Smooth muscle cell (in vitro differentiated cells): ENCODE results near the gene SH2D6. TPM values are rescaled to one million over a fixed set of nuclear protein-coding genes. Genes with fewer than 3 reads are reported as not detected.

Experiments
- DNase-seq: peaks from one replicate; lab custom pipeline; 2025; ENCODE audit not compliant: unreplicated experiment; lab: John Stamatoyannopoulos, UW
- H2AFZ ChIP-seq: fragments of 200-600 bp; sonication (generic); 2 replicates; pipeline ENCODE4 v1.6.0; 2016; ENCODE audit warnings: antibody characterized with exemption, low read depth, mild to moderate bottlenecking
- H3F3A ChIP-seq: fragments of 200-600 bp; sonication (generic); 2 replicates; pipeline ENCODE4 v1.6.0; 2017; ENCODE audit warnings: antibody characterized with exemption, low read depth
- H3K27ac ChIP-seq: fragments of 200-600 bp; sonication (generic); 2 replicates; pipeline ENCODE4 v1.5.1; 2016; ENCODE audit warnings: low read depth, mild to moderate bottlenecking
- H3K27me3 ChIP-seq: fragments of 200-600 bp; sonication (generic); 2 replicates; pipeline ENCODE4 v1.6.1; 2016; ENCODE audit warnings: low read depth, mild to moderate bottlenecking
- H3K36me3 ChIP-seq: fragments of 200-600 bp; sonication (generic); 2 replicates; pipeline ENCODE4 v1.5.1; 2016; ENCODE audit warnings: low read depth
- H3K4me1 ChIP-seq: fragments of 200-600 bp; sonication (generic); 2 replicates; pipeline ENCODE4 v1.5.1; 2016; ENCODE audit warnings: low read depth
- H3K4me2 ChIP-seq: fragments of 200-600 bp; sonication (generic); 2 replicates; pipeline ENCODE4 v1.6.0; 2016; ENCODE audit warnings: mild to moderate bottlenecking
- H3K4me3 ChIP-seq: fragments of 200-600 bp; sonication (generic); 2 replicates; pipeline ENCODE4 v1.5.1; 2016; ENCODE audit warnings: mild to moderate bottlenecking
- H3K79me2 ChIP-seq: fragments of 200-600 bp; sonication (generic); 2 replicates; pipeline ENCODE4 v1.6.0; 2016; ENCODE audit warnings: low read depth, mild to moderate bottlenecking
- H3K9ac ChIP-seq: fragments of 200-600 bp; sonication (generic); 2 replicates; pipeline ENCODE4 v1.6.0; 2016; ENCODE audit warnings: low read depth
- H3K9me3 ChIP-seq: fragments of 200-600 bp; sonication (generic); replicated peaks from 2 replicates; pipeline ENCODE4 v1.5.1; 2016; ENCODE audit warnings: low read depth
- H4K20me1 ChIP-seq: fragments of 200-600 bp; sonication (generic); 2 replicates; pipeline ENCODE4 v1.6.0; 2016; ENCODE audit warnings: low read depth
- CTCF ChIP-seq: fragments of 200-600 bp; sonication (generic); IDR thresholded peaks from 2 replicates; pipeline ENCODE4 v1.5.1; 2017; ENCODE audit warnings: borderline replicate concordance, mild to moderate bottlenecking, antibody characterized with exemption; ENCODE audit not compliant: insufficient read depth, poor library complexity, severe bottlenecking
- WGBS: methylation state at CpG from one replicate; pipeline ENCODE4 v1.1.7; 2016; ENCODE audit warnings: low lambda C conversion rate; 5-methylcytosine and 5-hydroxymethylcytosine counted together
- polyA plus RNA-seq: library from polyadenylated mRNA; unstranded; fragments of >200 nt; fragmentation: Nextera tagmentation; extraction: Ambion mirVana; gene quantifications from 2 replicates; pipeline ENCODE4 v1.2.1, GENCODE V29; 2016
- total RNA-seq: library from RNA; depleted of rRNA; stranded (reverse); fragments of >200 nt; gene quantifications from 2 replicates; pipeline ENCODE4 v1.2.3, GENCODE V29; 2014

Gene SH2D6
- total and polyA plus RNA-seq, 2 experiments from 2014 or later: not detected

DNA sequence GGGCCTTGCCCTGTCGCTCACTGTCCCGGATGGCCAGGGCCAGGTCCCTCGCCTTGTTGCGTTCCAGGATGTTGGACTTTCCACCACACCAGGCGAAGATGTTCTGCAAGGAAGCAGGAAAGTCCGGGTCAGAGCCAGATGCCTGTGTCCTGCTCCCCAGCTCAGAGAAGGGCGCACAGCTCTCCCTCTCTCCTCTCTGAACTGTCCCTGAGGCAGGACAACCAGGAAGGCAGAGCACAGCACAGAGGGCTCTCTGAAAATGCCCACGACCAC lies 19.4 kb upstream of the SH2D6 start:
- no peak overlapping the region for H3K4me3 ChIP-seq
- WGBS: 94% methylated on average over 8 of the region's 8 CpGs
- no peak overlapping the region for H3K4me2 ChIP-seq
- no peaks in the 10 kb centered on the region for H4K20me1 ChIP-seq
- H3K27me3 ChIP-seq: no peaks in the 10 kb centered on the region
- no peak overlapping the region for H3K27ac ChIP-seq
- H2AFZ ChIP-seq: no peak overlapping the region
- H3K9ac ChIP-seq: no peak overlapping the region
- no peaks in the 10 kb centered on the region for H3K9me3 ChIP-seq
- no peak for TF ChIP-seq CTCF
- no peaks in the 10 kb centered on the region for H3F3A ChIP-seq
- H3K4me1 ChIP-seq: no peaks in the 10 kb centered on the region
- no peaks in the 10 kb centered on the region for H3K36me3 ChIP-seq
- peaks cover 4% of the 10 kb centered on the region for H3K79me2 ChIP-seq
- no peak for DNase-seq

DNA sequence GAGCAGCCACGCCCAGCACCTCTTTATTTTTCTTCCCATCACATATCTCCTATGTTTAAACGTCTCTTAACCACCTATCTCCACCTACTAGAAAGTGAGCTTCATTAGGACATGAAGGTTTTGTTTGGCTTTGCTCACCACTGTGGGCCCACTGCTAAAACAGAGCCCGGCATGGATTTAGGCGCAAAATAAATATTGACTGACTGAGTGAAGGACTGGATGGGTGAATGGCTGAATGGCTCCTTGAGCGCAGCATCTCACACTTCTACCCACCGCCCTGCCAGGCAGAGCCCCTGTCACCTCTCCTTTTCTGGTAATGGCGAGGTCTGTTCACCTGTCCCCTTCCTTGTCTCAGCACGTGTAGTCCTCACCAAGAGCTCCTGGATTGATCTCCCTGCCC lies 18.5 kb upstream of the SH2D6 start:
- H3K9ac ChIP-seq: no peak overlapping the region
- no peaks in the 10 kb centered on the region for H3K36me3 ChIP-seq
- no peaks in the 10 kb centered on the region for H3K27me3 ChIP-seq
- H3K4me2 ChIP-seq: no peak overlapping the region
- H3K27ac ChIP-seq: no peak overlapping the region
- DNase-seq: no peak
- peaks cover 10% of the 10 kb centered on the region for H3K79me2 ChIP-seq
- WGBS: 97% methylated on average over 8 of the region's 8 CpGs
- no peaks in the 10 kb centered on the region for H3K9me3 ChIP-seq
- H4K20me1 ChIP-seq: no peaks in the 10 kb centered on the region
- no peak for TF ChIP-seq CTCF
- H3K4me1 ChIP-seq: no peaks in the 10 kb centered on the region
- no peak overlapping the region for H2AFZ ChIP-seq
- no peaks in the 10 kb centered on the region for H3F3A ChIP-seq
- H3K4me3 ChIP-seq: no peak overlapping the region

DNA sequence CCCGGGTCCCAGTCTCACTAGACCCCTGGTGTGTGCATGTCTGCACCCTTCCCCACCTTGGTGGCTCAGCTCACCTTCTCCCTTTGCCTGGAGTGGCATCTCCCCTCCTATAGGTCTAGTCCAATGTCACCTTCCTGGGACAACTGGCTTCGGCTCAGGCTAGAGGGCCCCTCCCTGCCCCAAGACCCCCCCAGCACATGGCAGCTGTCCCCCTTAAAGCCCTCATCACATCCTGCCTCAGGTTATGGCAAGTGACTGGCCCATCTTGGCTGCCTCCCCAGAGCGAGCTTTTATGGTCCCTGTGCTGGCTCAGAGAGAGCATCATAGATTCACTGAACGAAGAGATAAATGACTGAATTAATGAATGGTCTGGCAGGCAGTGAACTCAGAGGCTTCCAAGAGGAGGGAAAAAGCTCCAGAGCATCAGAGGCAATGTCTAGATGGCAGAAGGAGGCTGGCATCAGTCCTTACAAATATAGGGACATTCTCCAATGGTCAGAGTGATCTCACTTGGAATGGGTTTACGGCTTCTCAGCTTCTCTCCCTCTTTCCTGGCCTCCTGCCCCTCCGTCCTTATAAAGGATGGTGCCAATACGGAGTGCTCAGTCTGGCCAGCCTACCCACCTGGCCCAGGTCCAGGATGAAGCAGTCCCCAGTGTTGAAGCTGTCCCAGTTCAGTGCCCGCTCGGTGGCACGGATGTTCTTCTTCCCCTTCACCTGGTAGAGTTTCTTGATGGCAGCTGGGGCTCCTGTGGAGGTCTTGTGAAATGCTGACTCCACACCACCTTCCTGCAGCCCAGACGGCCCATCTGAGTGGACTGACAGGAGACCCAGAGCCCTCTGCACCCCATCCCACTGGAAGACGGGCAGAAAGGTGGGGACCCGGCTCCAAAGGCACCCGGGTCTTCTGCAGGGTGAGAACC lies 17.7 kb upstream of the SH2D6 start:
- H3K9ac ChIP-seq: no peak overlapping the region
- peaks cover 13% of the 10 kb centered on the region for H3K79me2 ChIP-seq
- no peak for TF ChIP-seq CTCF
- no peaks in the 10 kb centered on the region for H3K36me3 ChIP-seq
- H3K9me3 ChIP-seq: no peaks in the 10 kb centered on the region
- 94% methylated on average over 14 of the region's 14 CpGs for WGBS
- no peaks in the 10 kb centered on the region for H4K20me1 ChIP-seq
- no peak for DNase-seq
- H3K27ac ChIP-seq: no peak overlapping the region
- no peak overlapping the region for H3K4me3 ChIP-seq
- no peak overlapping the region for H3K4me2 ChIP-seq
- no peaks in the 10 kb centered on the region for H3F3A ChIP-seq
- no peaks in the 10 kb centered on the region for H3K27me3 ChIP-seq
- no peaks in the 10 kb centered on the region for H3K4me1 ChIP-seq
- H2AFZ ChIP-seq: no peak overlapping the region

DNA sequence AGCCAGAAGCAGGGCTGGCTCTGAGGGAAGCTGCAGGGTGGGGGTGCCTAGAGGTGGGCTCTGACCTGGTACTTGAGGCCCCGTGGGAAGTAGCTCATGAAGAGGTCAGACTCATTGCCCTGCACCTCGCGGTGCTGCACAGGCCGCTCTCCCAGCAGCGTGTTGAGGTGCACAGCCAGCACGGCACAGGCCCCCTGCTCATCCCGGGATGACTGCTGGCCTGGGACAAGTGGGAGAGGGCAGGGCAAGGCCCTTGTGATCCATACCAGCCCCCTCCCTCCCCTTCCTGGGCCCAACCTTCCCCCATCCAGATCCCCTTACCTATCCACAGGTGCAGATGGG lies 17.1 kb upstream of the SH2D6 start:
- Histone ChIP-seq H2AFZ (no peak overlapping the region), H3K27ac (no peak overlapping the region), H3K4me1 (no peaks in the 10 kb centered on the region), H3K36me3 (no peaks in the 10 kb centered on the region), H3K9me3 (no peaks in the 10 kb centered on the region), H3F3A (no peaks in the 10 kb centered on the region), H3K4me2 (no peak overlapping the region), H3K4me3 (no peak overlapping the region), H4K20me1 (no peaks in the 10 kb centered on the region), H3K27me3 (no peaks in the 10 kb centered on the region), H3K79me2 (peaks cover 13% of the 10 kb centered on the region), H3K9ac (no peak overlapping the region)
- DNase-seq: no peak
- TF ChIP-seq CTCF: no peak
- 90% methylated on average over 7 of the region's 7 CpGs for WGBS
